ENCODE measurements around the gene TRPM3. TPM values are rescaled to one million over a fixed set of nuclear protein-coding genes. Genes with fewer than 3 reads are reported as not detected.

The TRPM3 gene
- total RNA-seq, 1 experiment from 2014 or later, result not detected

DNA sequence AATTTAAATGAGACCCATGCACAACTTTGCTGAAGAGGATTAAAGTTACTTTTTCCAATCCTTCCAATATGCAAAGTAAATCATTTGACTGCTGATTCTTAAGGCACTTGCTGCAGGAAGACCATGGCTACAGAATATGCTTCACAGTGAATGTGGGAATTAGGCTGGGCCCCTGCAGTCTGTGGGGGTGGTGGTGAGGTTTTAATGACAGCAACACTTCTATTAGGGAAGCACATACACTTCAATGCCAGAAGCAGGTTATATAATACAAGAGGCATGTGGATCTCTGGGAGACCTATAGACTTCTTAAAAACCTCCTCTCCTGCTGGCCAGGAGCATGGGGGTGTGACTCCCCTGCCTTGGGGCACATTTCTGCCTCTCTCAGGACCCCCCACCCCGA, 582.4 kb downstream of the TRPM3 start:
- H3K9me3 Mint-ChIP-seq (ENCODE audit: low read depth, unreplicated experiment), result no peaks in the 10 kb centered on the region
- BruUV-seq (replicated peaks), result no TSS peak
- no peaks in the 10 kb centered on the region for H3K36me3 Mint-ChIP-seq (ENCODE audit: insufficient read depth, unreplicated experiment)
- intact Hi-C loops (cut with micrococcal nuclease; ENCODE audit: unreplicated experiment), result no loop called here
- H3K4me1 Mint-ChIP-seq (ENCODE audit: low read depth, unreplicated experiment), result no peaks in the 10 kb centered on the region
- no peak overlapping the region for H3K27ac Mint-ChIP-seq (ENCODE audit: unreplicated experiment)
- TF ChIP-seq, protein P1, sequence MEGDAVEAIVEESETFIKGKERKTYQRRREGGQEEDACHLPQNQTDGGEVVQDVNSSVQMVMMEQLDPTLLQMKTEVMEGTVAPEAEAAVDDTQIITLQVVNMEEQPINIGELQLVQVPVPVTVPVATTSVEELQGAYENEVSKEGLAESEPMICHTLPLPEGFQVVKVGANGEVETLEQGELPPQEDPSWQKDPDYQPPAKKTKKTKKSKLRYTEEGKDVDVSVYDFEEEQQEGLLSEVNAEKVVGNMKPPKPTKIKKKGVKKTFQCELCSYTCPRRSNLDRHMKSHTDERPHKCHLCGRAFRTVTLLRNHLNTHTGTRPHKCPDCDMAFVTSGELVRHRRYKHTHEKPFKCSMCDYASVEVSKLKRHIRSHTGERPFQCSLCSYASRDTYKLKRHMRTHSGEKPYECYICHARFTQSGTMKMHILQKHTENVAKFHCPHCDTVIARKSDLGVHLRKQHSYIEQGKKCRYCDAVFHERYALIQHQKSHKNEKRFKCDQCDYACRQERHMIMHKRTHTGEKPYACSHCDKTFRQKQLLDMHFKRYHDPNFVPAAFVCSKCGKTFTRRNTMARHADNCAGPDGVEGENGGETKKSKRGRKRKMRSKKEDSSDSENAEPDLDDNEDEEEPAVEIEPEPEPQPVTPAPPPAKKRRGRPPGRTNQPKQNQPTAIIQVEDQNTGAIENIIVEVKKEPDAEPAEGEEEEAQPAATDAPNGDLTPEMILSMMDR (IDR thresholded peaks at IDR 0.05; ENCODE audit: unreplicated experiment), result no peak
- DNase-seq, result no peak
- no peak overlapping the region for H3K4me3 Mint-ChIP-seq (ENCODE audit: low read depth, unreplicated experiment)
- CTCF ChIA-PET, result interaction anchor here (0.6 to 0.7 kb wide), 2 partner anchors 14 to 153 kb away, joined by 3 to 9 read pairs; no protein-coding TSS in a partner anchor
- H3K27me3 Mint-ChIP-seq (ENCODE audit: unreplicated experiment), result no peaks in the 10 kb centered on the region

DNA sequence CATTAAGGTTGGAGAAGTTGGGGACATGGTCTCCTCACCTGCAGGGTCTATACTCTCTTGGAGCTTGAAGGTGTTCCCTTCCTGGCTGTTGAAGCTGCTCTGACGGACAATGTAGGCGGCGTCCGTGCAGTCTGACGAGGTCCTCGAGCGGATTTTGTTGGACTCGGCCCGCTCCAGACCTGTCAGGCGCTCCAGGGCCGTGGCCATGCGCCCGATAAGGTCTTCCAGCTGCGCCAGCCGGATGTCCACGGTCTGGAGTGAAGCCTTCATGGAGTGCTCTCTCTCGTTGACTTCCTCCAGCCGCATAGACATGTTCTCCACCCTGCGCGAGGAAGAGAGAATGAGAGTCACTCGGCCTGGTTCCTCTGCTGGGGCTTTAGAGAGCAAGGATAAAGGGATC, 584.3 kb downstream of the TRPM3 start:
- Mint-ChIP-seq H3K27me3 (ENCODE audit: unreplicated experiment) (no peaks in the 10 kb centered on the region), H3K27ac (ENCODE audit: unreplicated experiment) (no peak overlapping the region), H3K36me3 (ENCODE audit: insufficient read depth, unreplicated experiment) (no peaks in the 10 kb centered on the region), H3K9me3 (ENCODE audit: low read depth, unreplicated experiment) (no peaks in the 10 kb centered on the region), H3K4me1 (ENCODE audit: low read depth, unreplicated experiment) (no peaks in the 10 kb centered on the region), H3K4me3 (ENCODE audit: low read depth, unreplicated experiment) (no peak overlapping the region)
- no peak for DNase-seq
- TF ChIP-seq, protein P1 (IDR thresholded peaks at IDR 0.05; ENCODE audit: unreplicated experiment), result no peak
- intact Hi-C loops (cut with micrococcal nuclease; ENCODE audit: unreplicated experiment), result no loop called here
- CTCF ChIA-PET, result no interaction called here
- BruUV-seq (replicated peaks), result no TSS peak

DNA sequence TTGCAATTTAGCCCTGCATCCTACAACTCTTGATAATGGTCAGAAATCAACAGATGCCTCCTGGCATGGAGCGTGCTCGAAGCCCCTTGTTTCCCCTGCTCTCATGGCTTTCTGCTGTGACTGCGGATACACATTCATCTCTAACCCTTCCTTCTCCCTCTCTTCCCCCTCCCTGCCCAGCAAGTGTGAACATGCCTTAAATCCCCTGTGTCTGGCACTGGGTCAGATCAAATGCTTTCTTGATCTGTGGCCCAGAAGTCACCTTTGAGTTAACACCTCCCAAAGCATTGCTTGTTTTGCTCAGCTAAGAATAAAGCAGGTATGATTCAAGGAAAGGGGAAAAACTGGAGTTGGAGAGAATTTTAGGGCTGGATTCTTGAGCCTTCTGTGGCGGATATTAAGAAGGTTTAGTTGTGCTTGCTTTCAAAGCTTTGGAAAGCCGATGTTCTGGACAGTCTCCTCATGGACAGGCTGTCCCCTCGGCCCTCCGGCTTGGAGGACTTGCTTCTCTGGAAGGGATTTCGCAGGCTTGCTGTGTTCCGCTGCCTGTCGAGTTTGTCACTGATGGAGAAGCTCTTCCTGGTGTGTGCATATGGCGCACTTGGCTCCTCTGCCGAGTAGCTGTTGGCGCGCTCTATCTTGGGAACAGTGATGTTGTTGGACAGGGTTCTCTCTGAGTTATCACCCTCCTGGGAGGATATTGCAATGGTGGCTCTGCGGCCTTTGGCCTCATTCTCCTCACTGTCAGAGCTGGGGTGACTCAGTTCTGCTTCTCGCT, 585.7 kb downstream of the TRPM3 start:
- Mint-ChIP-seq H3K4me1 (ENCODE audit: low read depth, unreplicated experiment) (no peaks in the 10 kb centered on the region), H3K4me3 (ENCODE audit: low read depth, unreplicated experiment) (no peak overlapping the region), H3K36me3 (ENCODE audit: insufficient read depth, unreplicated experiment) (no peaks in the 10 kb centered on the region), H3K9me3 (ENCODE audit: low read depth, unreplicated experiment) (no peaks in the 10 kb centered on the region), H3K27ac (ENCODE audit: unreplicated experiment) (no peak overlapping the region), H3K27me3 (ENCODE audit: unreplicated experiment) (no peaks in the 10 kb centered on the region)
- no peak for DNase-seq
- BruUV-seq (replicated peaks), result no TSS peak
- CTCF ChIA-PET, result interaction anchor here (0.7 kb wide), 1 partner anchor 10 kb away, joined by 5 read pairs; no protein-coding TSS in a partner anchor
- intact Hi-C loops (cut with micrococcal nuclease; ENCODE audit: unreplicated experiment), result no loop called here
- TF ChIP-seq, protein P1 (IDR thresholded peaks at IDR 0.05; ENCODE audit: unreplicated experiment), result no peak

DNA sequence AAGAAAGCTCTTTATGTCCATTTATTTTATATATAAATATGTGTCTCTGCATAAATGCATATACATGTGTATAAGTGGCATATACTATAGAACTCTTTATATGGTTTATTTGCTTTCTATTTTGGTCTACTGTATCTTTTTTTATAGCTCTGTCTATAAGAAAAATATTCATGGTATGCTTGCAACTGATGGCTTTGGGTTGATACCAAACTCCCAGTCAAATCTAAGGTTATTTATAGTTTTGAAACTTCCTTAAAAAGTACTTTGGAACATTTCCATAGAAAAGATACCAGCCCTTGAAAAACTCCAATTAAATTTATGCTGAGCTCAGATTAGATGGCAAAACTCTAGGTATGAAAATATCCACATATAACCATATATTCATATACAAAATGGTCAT, 587.0 kb downstream of the TRPM3 start:
- intact Hi-C loops (cut with micrococcal nuclease; ENCODE audit: unreplicated experiment), result no loop called here
- H3K4me1 Mint-ChIP-seq (ENCODE audit: low read depth, unreplicated experiment), result no peaks in the 10 kb centered on the region
- H3K36me3 Mint-ChIP-seq (ENCODE audit: insufficient read depth, unreplicated experiment), result no peaks in the 10 kb centered on the region
- H3K27me3 Mint-ChIP-seq (ENCODE audit: unreplicated experiment), result no peaks in the 10 kb centered on the region
- no peak overlapping the region for H3K4me3 Mint-ChIP-seq (ENCODE audit: low read depth, unreplicated experiment)
- TF ChIP-seq, protein P1 (IDR thresholded peaks at IDR 0.05; ENCODE audit: unreplicated experiment), result no peak
- no peaks in the 10 kb centered on the region for H3K9me3 Mint-ChIP-seq (ENCODE audit: low read depth, unreplicated experiment)
- BruUV-seq (replicated peaks), result no TSS peak
- no peak overlapping the region for H3K27ac Mint-ChIP-seq (ENCODE audit: unreplicated experiment)
- CTCF ChIA-PET, result no interaction called here
- DNase-seq, result no peak
